ENCODE results near the gene IER3IP1. TPM values are rescaled to one million over a fixed set of nuclear protein-coding genes. Genes with fewer than 3 reads are reported as not detected.

IER3IP1 gene
- total and polyA plus RNA-seq, 4 experiments from 2014 or later: 7.8 to 30.9 (median 13.2) TPM

Other genes with a start within 250 kb of the IER3IP1 start
- gene ELOA2, start 140.7 kb downstream of the IER3IP1 start, total RNA-seq: not detected
- gene ELOA2, start 140.7 kb downstream of the IER3IP1 start, polyA plus RNA-seq: not detected
- gene HDHD2, start 25.9 kb downstream of the IER3IP1 start, total RNA-seq: 10 to 100 TPM; 34.2 to 36.5 TPM
- 10 to 100 TPM; 40.5 to 62.6 TPM for gene HDHD2, start 25.9 kb downstream of the IER3IP1 start, polyA plus RNA-seq
- gene SKOR2, start 75.3 kb upstream of the IER3IP1 start, total RNA-seq: not detected
- not detected for gene SKOR2, start 75.3 kb upstream of the IER3IP1 start, polyA plus RNA-seq